ENCODE data around the gene KRT26. TPM values are rescaled to one million over a fixed set of nuclear protein-coding genes. Genes with fewer than 3 reads are reported as not detected.

Gene KRT26
- total RNA-seq: not detected

GRCh38 chr17:40772101-40772500 lies at the start of gene KRT26:
Gene KRT26 (minus strand): TSS chr17:40772201. CDS start chr17:40772113, 88 bp downstream.

GRCh38 chr17:40799859-40800258 lies 27.9 kb upstream of the KRT26 start, which contains the start of gene KRT28:
Gene KRT28 (minus strand): TSS chr17:40799959. CDS start chr17:40799893, 66 bp downstream.

GRCh38 chr17:40782450-40782849 lies 10.4 kb upstream of the KRT26 start, which contains the start of gene KRT27:
Gene KRT27 (minus strand): TSS chr17:40782550. CDS start chr17:40782493, 57 bp downstream.

GRCh38 chr17:40755231-40755630 lies 16.8 kb downstream of the KRT26 start, which contains the start of gene KRT25:
Gene KRT25 (minus strand): TSS chr17:40755331. CDS start chr17:40755271, 60 bp downstream.

Other genes with a start within 250 kb of the KRT26 start
- gene CCR7, start 206.7 kb downstream of the KRT26 start, total RNA-seq: 0.76 TPM
- gene SMARCE1, start 124.4 kb downstream of the KRT26 start, total RNA-seq: 103 TPM
- not detected for gene KRT222, start 107.0 kb downstream of the KRT26 start, total RNA-seq
- gene KRT24, start 68.4 kb downstream of the KRT26 start, total RNA-seq: not detected
- not detected for gene KRT25, start 16.9 kb downstream of the KRT26 start, total RNA-seq
- not detected for gene KRT27, start 10.3 kb upstream of the KRT26 start, total RNA-seq
- not detected for gene KRT28, start 27.8 kb upstream of the KRT26 start, total RNA-seq
- gene KRT10, start 50.4 kb upstream of the KRT26 start, total RNA-seq: 6.9 TPM
- gene KRT12, start 95.0 kb upstream of the KRT26 start, total RNA-seq: not detected
- gene KRT20, start 113.0 kb upstream of the KRT26 start, total RNA-seq: 0.23 TPM
- 1.3 TPM for gene KRT23, start 165.4 kb upstream of the KRT26 start, total RNA-seq
- 0.18 TPM for gene KRT39, start 194.7 kb upstream of the KRT26 start, total RNA-seq
- gene KRT40, start 212.1 kb upstream of the KRT26 start, total RNA-seq: 0.23 TPM
- not detected for gene KRTAP3-3, start 222.0 kb upstream of the KRT26 start, total RNA-seq
- gene KRTAP3-2, start 227.7 kb upstream of the KRT26 start, total RNA-seq: not detected
- not detected for gene KRTAP3-1, start 236.9 kb upstream of the KRT26 start, total RNA-seq